Measurements from ENCODE around the gene PAGE4. TPM values are rescaled to one million over a fixed set of nuclear protein-coding genes. Genes with fewer than 3 reads are reported as not detected.

Gene PAGE4
- total RNA-seq, 2 experiments from 2014 or later = not detected

DNA sequence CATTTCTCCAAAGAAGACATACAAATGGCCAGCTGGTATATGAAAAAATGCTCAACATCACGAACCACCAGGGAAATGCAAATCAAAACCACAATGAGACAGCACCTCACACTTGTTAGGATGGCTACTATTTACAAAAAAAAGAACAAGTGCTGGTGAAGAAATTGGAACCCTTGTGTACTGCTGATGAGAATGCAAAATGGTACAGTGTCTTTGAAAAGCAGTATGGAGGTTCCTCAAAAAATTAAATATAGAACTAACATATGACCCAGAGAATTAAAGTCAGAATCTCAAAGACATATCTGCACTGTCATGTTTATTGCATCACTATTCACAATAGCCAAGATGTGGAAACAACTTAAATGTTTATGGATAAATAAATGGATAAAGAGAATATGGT lies 20.9 kb downstream of the PAGE4 start:
- TF ChIP-seq, protein P1, sequence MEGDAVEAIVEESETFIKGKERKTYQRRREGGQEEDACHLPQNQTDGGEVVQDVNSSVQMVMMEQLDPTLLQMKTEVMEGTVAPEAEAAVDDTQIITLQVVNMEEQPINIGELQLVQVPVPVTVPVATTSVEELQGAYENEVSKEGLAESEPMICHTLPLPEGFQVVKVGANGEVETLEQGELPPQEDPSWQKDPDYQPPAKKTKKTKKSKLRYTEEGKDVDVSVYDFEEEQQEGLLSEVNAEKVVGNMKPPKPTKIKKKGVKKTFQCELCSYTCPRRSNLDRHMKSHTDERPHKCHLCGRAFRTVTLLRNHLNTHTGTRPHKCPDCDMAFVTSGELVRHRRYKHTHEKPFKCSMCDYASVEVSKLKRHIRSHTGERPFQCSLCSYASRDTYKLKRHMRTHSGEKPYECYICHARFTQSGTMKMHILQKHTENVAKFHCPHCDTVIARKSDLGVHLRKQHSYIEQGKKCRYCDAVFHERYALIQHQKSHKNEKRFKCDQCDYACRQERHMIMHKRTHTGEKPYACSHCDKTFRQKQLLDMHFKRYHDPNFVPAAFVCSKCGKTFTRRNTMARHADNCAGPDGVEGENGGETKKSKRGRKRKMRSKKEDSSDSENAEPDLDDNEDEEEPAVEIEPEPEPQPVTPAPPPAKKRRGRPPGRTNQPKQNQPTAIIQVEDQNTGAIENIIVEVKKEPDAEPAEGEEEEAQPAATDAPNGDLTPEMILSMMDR (IDR thresholded peaks at IDR 0.05) = no peak
- no peak for ATAC-seq
- ChIA-PET POLR2A (no interaction called here), CTCF (no interaction called here)
- Mint-ChIP-seq H3K4me1 (ENCODE audit: low read depth) (no peaks in the 10 kb centered on the region), H3K4me3 (no peak overlapping the region), H3K9me3 (no peaks in the 10 kb centered on the region), H3K27me3 (peaks cover 1% of the 10 kb centered on the region), H3K27ac (no peak overlapping the region), H3K36me3 (ENCODE audit: low read depth) (no peaks in the 10 kb centered on the region)
- intact Hi-C loops (cut with micrococcal nuclease) = no loop called here
- DNase-seq = no peak

DNA sequence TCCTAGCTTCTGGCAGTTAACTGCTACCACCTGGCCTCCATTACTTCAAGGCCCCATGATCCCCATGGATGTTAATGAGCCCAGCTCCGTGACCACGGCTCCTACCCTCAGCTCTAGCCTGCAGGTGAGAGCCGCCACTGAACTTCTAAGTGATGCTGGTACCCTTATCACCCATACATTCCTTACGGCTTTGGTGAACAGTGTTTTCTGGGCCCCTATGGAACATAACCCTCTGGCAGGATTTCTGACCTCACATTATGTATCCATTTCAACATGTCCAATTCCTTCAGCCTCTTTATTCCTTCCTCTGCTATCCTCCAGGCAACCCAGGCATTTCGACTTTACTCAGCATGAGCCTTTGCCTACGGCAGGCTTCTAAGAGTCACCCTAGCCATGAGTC lies 24.6 kb downstream of the PAGE4 start:
- Mint-ChIP-seq H3K4me3 (no peak overlapping the region), H3K36me3 (ENCODE audit: low read depth) (no peaks in the 10 kb centered on the region), H3K27me3 (peaks cover 1% of the 10 kb centered on the region), H3K9me3 (no peaks in the 10 kb centered on the region), H3K4me1 (ENCODE audit: low read depth) (no peaks in the 10 kb centered on the region), H3K27ac (no peak overlapping the region)
- ChIA-PET POLR2A (no interaction called here), CTCF (no interaction called here)
- no peak for ATAC-seq
- TF ChIP-seq, protein P1 (IDR thresholded peaks at IDR 0.05) = no peak
- intact Hi-C loops (cut with micrococcal nuclease) = no loop called here
- DNase-seq = no peak

DNA sequence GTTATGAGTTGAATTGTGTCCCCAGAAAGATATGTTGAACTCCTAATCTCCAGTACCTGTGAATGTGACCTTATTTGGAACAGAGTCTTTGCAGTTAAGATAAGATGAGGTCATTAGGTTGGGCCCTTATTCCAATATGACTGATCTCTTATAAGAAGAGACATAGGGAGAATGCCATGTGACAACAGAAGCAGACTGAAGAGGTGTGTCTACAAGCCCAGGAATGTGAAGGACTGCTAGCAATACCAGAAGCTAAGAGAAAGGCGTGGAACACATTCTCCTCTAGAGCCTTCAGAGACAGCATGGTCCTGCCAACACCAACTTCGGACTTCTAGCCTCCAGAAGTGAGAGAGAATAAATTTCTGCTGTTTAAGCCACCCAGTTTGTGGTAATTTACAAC lies 27.7 kb downstream of the PAGE4 start:
- no peak overlapping the region for H3K27ac Mint-ChIP-seq
- no peaks in the 10 kb centered on the region for H3K4me1 Mint-ChIP-seq (ENCODE audit: low read depth)
- ATAC-seq (no peak), DNase-seq (no peak)
- intact Hi-C loops (cut with micrococcal nuclease) = no loop called here
- TF ChIP-seq, protein P1 (IDR thresholded peaks at IDR 0.05) = no peak
- ChIA-PET CTCF (no interaction called here), POLR2A (no interaction called here)
- H3K4me3 Mint-ChIP-seq = no peak overlapping the region
- H3K36me3 Mint-ChIP-seq (ENCODE audit: low read depth) = no peaks in the 10 kb centered on the region
- H3K9me3 Mint-ChIP-seq = no peaks in the 10 kb centered on the region
- H3K27me3 Mint-ChIP-seq = peaks cover 2% of the 10 kb centered on the region

DNA sequence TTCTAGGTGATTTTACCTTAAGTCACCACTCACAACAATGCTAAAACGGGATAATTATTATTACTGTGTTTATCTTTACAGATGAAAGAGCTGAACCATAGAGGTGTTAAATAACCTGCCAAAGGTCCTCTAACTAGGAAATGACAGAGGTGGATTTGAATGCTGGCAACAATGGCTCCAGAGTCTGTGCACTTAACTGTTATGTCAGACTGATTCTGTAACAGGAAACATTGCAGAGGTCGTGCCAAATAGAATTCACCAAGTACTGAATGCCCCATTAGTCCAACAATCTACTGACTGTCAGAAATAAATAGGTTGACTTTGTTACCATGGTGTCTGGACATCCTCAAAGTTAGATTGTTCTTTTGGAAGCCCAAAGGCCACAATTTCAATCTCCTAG lies 29.2 kb downstream of the PAGE4 start:
- peaks cover 2% of the 10 kb centered on the region for H3K27me3 Mint-ChIP-seq
- H3K9me3 Mint-ChIP-seq = no peaks in the 10 kb centered on the region
- POLR2A ChIA-PET = no interaction called here

DNA sequence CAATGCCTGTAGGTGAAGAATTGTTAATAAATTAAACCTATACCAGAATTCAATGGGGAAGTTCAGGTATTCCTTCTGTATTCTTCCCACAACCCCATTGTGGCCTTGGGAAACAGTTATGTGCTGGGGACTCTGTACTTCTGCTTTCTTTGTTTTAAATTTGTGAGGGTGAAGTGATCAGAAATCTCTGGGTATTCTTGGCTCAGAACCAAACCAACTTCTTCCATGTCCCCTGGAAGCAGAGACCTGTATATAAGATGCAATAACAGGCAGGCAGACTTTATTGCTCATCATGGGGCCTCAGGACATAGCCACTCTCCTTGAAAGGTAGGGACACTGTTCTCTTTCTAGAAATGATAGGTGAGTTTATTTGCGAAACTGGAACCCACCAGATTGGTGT lies 30.4 kb downstream of the PAGE4 start:
- ATAC-seq (no peak), DNase-seq (no peak)
- H3K36me3 Mint-ChIP-seq (ENCODE audit: low read depth) = no peaks in the 10 kb centered on the region
- CTCF ChIA-PET = no interaction called here
- intact Hi-C loops (cut with micrococcal nuclease) = no loop called here
- TF ChIP-seq, protein P1 (IDR thresholded peaks at IDR 0.05) = no peak
- POLR2A ChIA-PET = no interaction called here
- no peak overlapping the region for H3K27ac Mint-ChIP-seq
- H3K4me1 Mint-ChIP-seq (ENCODE audit: low read depth) = no peaks in the 10 kb centered on the region
- H3K27me3 Mint-ChIP-seq = peaks cover 2% of the 10 kb centered on the region
- H3K9me3 Mint-ChIP-seq = no peaks in the 10 kb centered on the region
- H3K4me3 Mint-ChIP-seq = no peak overlapping the region

More for the DNA sequence above, 29.2 kb downstream of the PAGE4 start:
- Mint-ChIP-seq H3K27ac (no peak overlapping the region), H3K36me3 (ENCODE audit: low read depth) (no peaks in the 10 kb centered on the region), H3K4me1 (ENCODE audit: low read depth) (no peaks in the 10 kb centered on the region), H3K4me3 (no peak overlapping the region)
- CTCF ChIA-PET = no interaction called here
- no peak for DNase-seq
- TF ChIP-seq, protein P1 (IDR thresholded peaks at IDR 0.05) = no peak
- no peak for ATAC-seq
- intact Hi-C loops (cut with micrococcal nuclease) = no loop called here
